Testis (tissue), 2 donors: ENCODE measurements around the gene PEX10.

Source experiments
- POLR2A ChIP-seq: fragments of 450-650 bp; IDR thresholded peaks from one replicate; pipeline ENCODE4 v1.6.1; 2017; ENCODE audit warnings: antibody characterized with exemption, mild to moderate bottlenecking, moderate library complexity
- TF ChIP-seq, protein P1 (sequence below), 3 experiments: fragments of 450-650 bp in 2 of 3; fragments of 200-600 bp in 1 of 3; sonication (generic) in 1 of 3; IDR thresholded peaks; one replicate each; pipeline ENCODE4 v1.5.1; 2016 to 2019; ENCODE audit warnings: antibody characterized with exemption in 3 of 3, mild to moderate bottlenecking in 2 of 3, moderate library complexity in 1 of 3

DNA sequence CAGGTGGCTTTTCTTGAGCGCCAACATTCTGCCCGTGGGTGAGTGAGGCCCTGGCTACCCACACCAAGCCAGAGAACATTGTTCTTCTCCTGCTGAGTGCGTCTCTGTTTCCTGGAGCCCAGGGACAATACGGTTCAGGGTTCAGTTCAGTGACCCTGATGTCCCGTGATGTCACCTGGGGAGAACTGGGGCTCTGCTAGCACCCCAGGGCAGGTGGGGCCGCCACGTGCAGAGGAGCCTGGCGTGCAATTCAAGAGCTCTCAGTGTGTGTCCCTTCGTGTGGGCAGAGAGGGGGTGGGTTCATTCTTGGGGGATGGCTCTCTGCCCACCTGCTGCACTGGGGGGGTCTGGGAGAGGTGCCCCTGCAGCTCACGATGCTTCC lies 18.2 kb upstream of the PEX10 start:
- no peak for TF ChIP-seq POLR2A
- TF ChIP-seq, protein P1, sequence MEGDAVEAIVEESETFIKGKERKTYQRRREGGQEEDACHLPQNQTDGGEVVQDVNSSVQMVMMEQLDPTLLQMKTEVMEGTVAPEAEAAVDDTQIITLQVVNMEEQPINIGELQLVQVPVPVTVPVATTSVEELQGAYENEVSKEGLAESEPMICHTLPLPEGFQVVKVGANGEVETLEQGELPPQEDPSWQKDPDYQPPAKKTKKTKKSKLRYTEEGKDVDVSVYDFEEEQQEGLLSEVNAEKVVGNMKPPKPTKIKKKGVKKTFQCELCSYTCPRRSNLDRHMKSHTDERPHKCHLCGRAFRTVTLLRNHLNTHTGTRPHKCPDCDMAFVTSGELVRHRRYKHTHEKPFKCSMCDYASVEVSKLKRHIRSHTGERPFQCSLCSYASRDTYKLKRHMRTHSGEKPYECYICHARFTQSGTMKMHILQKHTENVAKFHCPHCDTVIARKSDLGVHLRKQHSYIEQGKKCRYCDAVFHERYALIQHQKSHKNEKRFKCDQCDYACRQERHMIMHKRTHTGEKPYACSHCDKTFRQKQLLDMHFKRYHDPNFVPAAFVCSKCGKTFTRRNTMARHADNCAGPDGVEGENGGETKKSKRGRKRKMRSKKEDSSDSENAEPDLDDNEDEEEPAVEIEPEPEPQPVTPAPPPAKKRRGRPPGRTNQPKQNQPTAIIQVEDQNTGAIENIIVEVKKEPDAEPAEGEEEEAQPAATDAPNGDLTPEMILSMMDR (IDR thresholded peaks at IDR 0.05), result no peak
